Sigmoid colon (tissue), 4 donors: ENCODE results near the gene PTPN6.

ENCODE experiments used
- CTCF ChIP-seq, 4 experiments: fragments of 450-650 bp in 3 of 4; fragments of 200-600 bp in 1 of 4; IDR thresholded peaks; one replicate each; pipeline ENCODE4 v1.5.1; 2016 to 2019; ENCODE audit warnings: antibody characterized with exemption in 4 of 4, mild to moderate bottlenecking in 3 of 4, moderate library complexity in 2 of 4
- EP300 ChIP-seq, 4 donors: sonication (generic); formaldehyde crosslinking; IDR thresholded peaks; one replicate each; pipeline ENCODE4 v1.6.1; 2017; ENCODE audit warnings: antibody characterized with exemption in 4 of 4
- POLR2A ChIP-seq, 2 donors: fragments of 450-650 bp; IDR thresholded peaks; one replicate each; pipeline ENCODE4 v1.6.1; 2016; ENCODE audit warnings: antibody characterized with exemption in 2 of 2, mild to moderate bottlenecking in 2 of 2, moderate library complexity in 2 of 2

- TF ChIP-seq CTCF (IDR thresholded peaks at IDR 0.05) (no peak), EP300 (IDR thresholded peaks at IDR 0.05) (no peak), POLR2A (IDR thresholded peaks at IDR 0.05) (no peak)
Measured at GRCh38 chr12:6934110-6934509, 17.0 kb upstream of the PTPN6 start.
